GM19043 (cell line): ENCODE measurements around the gene LRP5.
"Not testable (repeated sequence)": the region's sequence is repeated elsewhere in the genome, so short reads cannot be mapped to it uniquely, and the experiment has no call there.

Experiments used
- ATAC-seq: cut with Tn5 transposase; IDR thresholded peaks from one replicate; pipeline ENCODE4 v1.9.1; 2021; ENCODE audit warnings: low read depth; ENCODE audit not compliant: unreplicated experiment

Gene LRP5

DNA sequence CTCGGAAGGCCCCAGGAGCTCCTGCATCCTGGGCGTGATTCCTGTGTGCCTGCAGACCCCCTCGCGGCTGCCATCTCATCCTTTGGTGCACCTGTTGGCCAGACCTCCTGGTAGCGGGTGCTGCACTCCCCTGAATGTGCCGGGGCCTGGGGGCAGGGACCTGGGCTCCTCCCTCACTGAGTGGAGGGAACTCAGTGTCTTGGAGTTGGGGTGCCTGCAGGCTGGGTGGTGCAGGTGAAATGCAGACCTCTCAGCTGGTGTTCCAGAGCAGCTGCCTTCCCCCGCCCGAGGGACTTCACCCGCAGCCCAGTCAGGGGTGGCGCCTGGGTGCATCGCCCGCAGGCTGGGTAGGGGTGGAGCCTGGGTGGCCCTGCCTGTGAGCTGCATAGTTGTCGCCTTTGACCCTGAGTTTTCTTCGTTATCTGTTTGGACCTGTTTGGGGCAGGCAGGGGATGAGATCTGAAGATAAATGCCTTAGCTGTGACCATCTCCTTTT is 31.4 kb downstream of the LRP5 start:
- no peak for ATAC-seq

DNA sequence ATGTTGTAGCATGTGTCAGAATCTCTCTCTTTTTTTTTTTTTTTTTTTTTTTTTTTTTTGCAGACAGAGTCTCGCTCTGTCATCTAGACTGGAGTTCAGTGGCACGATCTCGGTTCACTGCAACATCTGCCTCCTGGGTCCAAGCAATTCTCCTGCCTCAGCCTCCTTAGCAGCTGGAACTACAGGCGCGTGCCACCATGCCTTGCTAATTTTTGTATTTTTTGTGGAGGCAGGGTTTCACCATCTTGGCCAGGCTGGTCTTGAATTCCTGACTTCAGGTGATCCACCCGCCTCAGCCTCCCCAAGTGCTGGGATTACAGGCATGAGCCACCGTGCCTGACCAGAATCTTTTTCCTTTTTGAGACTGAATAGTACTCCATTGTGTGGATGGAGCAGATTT is 32.4 kb downstream of the LRP5 start:
- not testable (repeated sequence) for ATAC-seq

DNA sequence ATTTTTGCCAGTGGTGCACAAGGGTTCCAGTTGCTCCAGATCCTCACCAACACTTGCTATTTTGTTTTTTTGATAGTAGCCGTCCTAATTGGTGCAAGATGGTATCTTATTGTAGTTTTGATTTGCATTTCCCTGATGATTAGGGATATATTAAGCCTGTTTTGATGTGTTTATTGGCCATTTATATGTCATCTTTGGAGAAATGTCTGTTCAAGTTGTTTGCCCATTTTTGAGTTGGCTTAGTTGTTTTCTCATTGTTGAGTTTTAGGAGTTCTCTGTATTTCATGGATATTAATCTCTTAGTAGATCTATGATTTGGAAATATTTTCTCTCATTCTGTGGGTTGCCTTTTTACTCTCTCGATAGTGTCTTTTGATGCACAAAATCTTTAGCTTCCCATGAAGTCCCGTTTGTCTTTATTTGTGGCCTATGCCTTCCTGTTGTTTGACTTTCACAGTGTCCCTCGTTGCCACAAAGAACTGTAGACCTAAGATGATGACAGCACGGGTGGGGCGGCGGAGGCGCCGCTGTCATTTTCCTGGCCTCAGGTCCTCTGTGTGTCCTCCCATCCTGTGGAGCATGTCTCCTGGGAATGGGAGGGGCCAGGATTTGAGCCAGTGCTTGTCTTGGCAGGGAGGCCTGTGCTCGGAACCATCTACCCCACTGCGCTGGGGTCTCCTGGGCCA is 33.5 kb downstream of the LRP5 start:
- ATAC-seq, result no peak

DNA sequence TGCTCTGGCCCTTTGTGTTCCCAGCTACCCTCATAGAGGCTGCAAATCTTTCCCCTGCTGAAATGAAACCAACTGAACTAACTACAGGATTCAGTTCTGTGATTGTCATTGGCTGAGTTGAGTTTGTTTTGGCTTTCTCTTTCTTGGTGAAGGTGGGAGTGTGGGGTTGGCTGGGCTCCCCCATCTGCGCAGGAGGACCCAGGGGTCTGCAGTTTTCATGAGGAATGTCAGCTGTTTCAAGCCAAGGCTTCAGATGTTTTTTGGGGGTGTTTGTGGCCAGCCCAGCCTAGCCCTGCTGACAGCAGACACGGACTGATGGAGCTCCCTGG is 34.0 kb downstream of the LRP5 start:
- no peak for ATAC-seq

DNA sequence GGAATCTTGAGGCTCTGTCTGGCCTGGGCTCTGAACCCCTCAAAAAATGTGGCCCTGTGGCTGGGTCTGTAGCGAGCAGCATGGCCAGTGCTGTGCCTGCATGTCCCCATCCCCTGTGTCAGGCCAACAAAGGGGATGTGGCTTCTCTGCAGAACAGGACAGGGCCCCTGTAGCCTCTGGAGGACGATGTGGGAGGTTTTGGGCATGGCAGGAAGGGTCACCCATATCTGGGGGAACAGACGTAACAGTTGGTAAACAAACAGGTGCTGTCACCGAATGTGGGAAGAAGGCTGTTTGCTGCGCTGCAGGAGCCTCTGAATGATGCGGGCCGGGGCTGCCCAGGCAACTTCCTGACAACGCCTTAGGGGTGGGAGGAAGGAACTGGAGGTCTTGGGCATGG is 35.0 kb downstream of the LRP5 start:
- ATAC-seq, result no peak

DNA sequence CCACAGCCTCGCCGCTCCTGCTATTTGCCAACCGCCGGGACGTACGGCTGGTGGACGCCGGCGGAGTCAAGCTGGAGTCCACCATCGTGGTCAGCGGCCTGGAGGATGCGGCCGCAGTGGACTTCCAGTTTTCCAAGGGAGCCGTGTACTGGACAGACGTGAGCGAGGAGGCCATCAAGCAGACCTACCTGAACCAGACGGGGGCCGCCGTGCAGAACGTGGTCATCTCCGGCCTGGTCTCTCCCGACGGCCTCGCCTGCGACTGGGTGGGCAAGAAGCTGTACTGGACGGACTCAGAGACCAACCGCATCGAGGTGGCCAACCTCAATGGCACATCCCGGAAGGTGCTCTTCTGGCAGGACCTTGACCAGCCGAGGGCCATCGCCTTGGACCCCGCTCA is 35.5 kb downstream of the LRP5 start:
- ATAC-seq, result no peak

DNA sequence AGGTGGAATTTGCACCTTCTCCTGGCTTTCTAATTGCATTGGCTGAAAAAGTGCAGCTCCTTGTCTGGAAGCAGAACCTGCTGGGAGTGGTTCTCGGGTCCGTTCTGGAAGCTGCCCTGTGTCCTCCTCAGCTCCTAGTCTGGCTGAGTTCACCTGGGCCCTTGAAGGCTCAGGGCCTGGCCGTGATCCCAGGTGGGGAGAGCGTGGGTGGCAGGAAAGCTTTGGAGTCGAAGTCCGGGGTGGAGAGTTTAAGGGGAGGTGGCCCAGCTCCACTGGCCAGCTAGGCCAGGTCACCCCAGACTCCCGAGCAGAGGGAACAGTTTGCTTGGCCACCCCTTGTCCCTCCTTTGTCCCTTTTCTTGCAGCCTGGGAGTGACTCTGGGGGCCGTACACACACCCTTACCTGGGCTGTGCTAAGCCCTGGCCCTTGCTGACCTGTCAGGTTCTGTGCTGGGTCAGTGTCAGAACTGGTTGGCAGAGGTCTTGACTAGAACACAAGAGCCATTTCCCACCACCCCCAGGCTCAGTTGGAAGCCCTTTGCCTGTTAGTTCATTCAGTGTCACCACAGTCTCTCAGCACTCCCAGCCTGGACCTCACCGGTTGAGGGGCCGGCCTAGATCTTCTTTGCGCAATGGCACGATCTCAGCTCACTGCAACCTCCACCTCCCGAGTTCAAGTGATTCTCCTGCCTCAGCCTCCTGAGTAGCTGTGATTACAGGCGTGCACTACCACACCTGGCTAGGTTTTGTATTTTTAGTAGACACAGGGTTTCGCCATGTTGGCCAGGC is 37.3 kb downstream of the LRP5 start:
- ATAC-seq, result no peak

DNA sequence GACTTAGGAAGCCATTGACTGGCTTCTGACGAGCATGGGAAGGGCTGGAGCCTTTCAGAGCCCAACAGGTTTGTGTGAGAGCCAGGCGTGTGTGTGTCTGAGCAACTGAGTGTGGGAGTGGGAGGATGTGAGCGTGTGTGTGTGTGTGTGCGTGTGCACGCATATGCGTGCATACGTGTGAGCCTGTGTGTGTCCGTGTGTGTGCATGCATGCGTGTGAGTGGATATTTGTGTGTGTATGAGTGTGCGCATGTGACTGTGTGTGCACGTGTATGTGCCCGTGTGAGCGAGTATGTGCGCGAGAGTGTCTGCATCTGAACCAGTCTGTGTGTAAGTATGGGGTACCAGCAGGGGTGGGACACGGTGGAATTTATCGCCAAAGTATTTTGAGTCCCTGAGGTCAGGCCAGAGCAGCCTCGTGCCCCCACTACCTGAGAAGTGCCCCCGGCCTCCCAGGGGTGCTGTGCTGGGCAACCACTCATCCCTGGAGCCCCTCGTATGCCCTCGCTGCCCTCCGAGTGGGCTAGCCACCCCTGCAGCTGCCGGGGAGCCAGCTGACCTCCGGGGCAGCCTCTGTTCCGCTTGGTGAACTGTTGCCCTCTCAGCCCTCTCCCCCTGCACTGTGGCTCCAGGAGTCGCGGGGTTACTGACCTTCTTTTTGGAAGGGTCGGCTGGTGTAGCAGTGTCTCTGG is 38.5 kb downstream of the LRP5 start:
- ATAC-seq, result no peak

DNA sequence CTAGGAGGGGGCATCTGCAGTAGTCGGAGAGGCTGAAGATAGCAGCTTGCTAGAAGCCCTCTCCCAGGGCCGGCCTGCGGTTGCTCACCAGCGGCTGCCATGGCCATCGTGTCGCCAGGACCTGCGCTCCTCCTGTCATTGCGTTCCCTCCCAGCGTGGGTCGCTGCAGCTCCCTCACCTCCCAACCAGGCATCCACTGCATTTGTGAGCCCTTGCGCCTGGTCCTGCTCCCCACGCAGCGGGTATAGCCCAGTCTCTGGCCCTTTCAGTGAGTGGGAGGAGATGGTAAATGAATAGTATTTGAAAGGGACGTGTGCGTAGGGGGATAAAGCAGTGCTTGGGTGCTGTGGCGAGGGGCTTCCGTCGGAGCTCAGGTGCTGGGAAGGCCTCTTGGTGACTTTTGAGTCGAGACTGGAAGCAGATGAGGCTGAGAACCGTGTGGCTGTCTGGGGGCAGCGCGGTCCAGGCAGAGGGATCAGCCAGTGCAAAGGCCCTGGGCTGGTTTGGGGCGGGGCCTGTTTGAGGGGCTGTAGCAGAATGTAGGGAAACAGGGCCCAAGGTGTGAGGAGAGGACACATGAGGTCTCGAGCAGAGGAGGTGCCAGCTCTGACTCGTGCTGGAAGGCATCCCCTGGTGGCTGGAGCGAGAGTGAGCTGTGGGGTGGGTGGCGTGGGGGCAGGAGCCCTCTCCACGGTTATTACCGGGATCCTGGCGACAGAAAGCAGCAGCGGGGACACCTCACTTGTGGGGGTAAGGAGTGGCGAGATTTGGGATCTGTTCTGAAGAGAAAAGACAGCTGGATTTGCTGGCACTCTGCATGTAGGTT is 39.3 kb downstream of the LRP5 start:
- ATAC-seq, result no peak

DNA sequence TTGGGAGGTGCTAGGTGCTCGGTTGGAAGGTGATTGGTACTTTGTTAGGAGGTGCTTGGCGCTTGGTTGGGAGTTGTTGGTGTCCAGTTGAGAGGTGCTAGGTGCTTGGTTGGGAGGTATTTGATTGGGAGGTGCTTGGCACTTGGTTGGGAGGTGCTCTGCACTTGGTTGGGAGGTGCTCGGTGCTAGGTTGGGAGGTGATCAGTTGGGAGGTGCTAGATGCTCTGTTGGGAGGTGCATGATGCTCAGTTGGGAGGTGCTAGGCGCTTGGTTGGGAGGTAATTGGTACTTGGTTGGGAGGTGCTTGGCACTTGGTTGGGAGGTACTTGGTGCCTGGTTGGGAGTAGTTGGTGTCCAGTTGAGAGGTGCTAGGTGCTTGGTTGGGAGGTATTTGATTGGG is 40.2 kb downstream of the LRP5 start:
- no peak for ATAC-seq

DNA sequence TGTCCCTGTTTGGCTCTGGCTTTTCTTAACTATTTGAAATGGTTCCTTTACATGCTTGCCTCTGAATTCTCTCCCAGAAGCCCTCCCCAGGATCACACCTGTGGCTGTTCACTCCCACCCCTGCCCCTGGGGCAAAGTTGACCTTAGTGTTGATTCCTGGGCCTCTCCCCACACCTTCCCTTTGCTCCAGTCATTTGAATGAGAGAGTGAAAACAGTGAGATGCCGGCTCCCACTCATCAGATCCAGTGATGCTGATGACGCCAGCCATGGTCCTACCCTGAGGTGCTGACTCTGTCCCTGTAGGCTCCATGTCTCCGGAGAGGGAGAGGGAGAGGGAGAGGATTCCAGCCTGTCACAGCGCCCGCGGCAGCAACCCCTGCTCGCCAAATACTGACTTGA is 40.7 kb downstream of the LRP5 start:
- ATAC-seq, result no peak

DNA sequence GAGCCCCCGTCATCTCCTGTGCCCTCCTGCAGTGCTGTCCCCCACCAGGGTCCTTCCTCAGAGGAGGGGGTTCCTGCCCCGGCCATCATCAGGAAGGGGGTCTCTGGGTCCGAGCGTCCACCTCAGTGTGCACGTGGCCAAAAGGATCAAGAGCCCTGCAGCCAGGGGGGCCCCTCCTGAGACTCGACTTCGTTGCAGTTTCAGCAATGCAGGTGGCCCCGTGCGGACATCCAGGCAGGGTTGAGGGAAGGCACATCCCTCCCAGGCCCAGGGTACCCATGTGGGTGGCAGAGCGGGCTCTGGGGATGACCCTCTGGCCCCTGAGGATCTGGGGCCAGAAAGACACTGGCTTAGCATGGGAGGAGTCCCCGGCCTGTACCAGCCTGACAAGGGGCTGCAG is 41.3 kb downstream of the LRP5 start:
- no peak for ATAC-seq

DNA sequence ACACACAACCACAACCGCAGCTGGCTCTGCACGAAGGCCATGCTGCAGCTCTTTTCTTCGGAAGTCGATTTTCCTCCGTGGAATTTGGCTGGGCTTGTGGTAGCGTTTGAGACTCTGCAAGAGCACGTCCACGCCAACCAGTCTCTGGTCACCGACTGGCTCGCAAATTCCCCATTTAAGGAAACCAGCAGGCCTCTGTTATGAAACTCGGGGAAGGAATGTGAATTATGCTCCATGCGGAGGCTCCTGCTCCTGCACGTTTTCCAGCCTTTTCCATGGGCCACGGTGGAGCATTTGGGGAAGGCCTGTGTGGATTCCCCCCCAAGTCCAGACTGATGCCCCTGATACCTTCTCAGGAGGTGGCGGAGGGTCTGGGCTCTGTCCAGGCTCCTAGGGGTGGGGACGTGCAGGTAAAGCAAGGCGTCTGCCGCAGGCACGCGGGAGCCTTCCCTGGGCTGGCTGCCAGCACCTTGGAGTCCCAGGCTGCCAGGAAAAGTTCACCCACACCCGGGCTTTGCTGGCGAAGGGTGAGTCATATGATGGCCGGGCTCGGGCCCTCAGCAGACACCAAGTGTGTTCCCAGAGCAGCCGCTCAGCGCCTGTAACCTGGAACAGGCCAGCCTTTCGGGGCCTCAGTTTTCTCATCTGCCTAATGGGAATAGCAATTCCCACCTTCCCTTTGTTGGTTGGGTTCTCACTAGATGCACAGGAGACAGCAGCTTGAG is 41.9 kb downstream of the LRP5 start:
- no peak for ATAC-seq

DNA sequence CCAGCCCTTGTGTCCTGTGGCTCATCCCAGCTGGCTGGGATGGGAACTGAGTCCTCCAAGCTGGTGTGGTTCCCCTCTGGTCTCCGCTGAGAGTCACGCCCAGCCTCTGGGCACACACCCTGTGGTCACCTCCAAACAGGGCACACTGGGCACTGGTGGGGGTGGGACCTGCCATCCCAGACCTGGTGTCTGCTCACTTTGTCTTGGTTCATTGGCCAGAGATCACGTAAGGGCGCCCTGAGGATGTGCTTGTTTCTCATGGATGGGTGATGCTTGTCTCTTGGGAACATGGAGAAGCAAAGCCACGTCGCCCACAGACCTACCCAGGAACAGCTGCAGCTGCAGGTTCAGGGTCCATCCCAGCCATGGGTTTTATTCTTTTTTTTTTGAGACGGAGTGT is 43.1 kb downstream of the LRP5 start:
- no peak for ATAC-seq

DNA sequence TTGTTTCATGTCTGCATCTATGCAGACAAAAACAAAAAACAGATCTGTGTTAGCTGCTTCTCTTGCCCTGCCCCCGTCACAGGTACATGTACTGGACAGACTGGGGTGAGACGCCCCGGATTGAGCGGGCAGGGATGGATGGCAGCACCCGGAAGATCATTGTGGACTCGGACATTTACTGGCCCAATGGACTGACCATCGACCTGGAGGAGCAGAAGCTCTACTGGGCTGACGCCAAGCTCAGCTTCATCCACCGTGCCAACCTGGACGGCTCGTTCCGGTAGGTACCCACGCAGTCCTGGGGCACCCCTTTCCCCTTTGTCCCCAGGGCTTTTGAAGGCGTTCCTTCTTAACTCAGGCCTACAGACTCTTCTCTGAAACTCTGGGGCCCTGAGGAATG is 45.2 kb downstream of the LRP5 start:
- ATAC-seq, result no peak

DNA sequence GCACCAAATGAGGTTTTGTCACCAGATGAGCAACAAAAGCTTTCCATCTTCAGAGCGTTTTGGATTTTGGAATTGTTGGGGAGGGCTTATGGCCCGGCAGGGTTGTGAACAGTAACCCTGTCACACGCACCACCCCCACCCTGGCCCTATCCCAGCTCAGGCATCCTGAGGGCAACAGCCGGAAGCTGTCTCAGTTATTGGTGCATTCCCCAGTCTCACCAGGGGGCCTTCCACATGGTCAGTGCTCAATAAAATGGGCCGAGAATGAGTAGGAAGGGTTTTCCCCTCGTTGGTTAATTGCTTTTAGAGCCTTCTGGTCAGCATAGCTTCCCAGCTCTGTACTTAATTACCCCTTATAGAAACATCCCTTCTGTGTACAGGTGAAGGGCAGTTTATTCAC is 46.0 kb downstream of the LRP5 start:
- ATAC-seq, result no peak

DNA sequence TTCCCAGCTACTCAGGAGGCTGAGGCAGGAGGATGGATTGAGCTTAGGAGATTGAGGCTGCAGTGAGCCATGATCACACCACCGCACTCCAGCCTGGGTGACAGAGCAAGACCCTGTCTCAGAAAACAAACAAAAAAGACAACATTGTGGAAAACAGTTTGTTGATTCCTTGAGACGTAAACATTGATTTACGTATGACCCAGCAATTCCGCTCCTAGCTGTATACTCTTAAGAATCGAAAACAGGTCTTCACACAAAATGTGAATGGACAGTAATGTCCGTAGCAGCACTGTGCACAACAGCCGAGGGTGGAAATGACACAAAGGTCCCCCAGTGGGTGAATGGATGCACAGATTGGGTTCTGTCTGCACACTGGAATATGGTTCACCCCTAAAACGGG is 49.3 kb downstream of the LRP5 start:
- ATAC-seq, result no peak

DNA sequence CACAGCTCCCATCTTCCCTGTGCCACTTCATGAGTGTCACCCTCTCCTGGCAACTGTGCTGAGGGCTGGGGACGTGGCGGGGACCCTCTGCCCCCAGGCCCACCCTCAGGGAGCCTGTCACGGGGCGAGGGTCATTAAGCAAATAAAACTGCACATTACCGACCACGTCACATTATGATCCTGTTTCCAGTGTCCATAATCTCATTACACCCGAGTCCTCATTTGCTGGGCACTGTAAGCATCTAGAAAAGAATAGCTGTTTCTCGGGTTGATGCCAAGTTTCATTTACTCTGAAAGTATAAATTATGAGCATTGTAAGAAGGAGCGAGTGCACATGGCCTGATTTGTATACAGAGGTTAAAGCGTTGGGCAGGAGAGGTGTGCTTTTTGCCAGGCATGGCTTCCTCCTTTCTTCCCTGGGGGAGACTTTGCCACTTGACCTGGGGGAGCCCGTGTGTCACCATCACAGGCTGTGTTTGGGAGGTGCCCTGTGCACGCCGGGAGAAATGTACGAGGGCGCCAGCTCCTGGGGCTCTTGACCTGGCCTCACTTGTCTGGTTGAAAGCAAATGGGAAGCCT is 50.5 kb downstream of the LRP5 start:
- ATAC-seq, result no peak

DNA sequence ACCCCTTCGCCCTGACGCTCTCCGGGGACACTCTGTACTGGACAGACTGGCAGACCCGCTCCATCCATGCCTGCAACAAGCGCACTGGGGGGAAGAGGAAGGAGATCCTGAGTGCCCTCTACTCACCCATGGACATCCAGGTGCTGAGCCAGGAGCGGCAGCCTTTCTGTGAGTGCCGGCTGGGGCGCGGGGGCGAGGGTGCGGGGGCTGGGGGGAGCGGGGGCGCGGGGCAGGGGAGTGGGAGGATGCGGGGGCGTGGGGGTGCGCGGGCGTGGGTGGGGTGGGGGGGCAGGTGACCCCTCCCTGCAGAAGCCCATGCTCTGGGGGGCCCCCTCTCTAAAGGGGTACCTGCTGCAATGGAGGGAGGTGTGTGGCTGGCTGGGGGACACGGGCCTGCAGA is 51.4 kb downstream of the LRP5 start:
- ATAC-seq, result no peak

DNA sequence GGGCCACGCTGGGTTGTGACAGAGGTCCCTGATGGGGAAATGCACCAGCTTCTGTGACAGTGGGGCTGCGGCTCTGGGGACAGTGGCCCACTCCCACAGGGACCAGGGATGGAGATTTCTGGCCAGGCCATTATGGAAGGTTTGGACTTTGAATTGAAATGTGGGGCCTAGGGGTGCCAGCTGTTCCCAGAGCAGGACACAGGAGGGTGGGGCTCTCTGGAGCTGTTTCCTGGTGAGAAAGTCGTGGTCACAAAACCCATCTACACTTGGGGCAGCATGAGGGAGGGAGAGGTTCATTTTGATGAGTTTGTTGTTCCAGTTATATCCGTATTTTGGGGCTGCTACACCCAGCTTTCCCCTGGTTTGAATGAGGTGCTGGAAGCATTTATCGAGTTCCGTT is 52.2 kb downstream of the LRP5 start:
- ATAC-seq, result no peak
